Spleen (tissue), 7 donors: ENCODE data around the gene NEDD9.
A peak's percentile ranks its signal among the peaks of the same experiment; 100 is the strongest.

Source experiments
- POLR2A ChIP-seq, 3 donors: fragments of 450-650 bp; IDR thresholded peaks; one replicate each; pipeline ENCODE4 v1.5.1; 2017; ENCODE audit warnings: antibody characterized with exemption in 3 of 3, mild to moderate bottlenecking in 1 of 3
- POLR2AphosphoS5 ChIP-seq, 3 donors: sonication (generic); formaldehyde crosslinking; IDR thresholded peaks; one replicate each; pipeline ENCODE4 v1.5.1; 2017; ENCODE audit warnings: antibody characterized with exemption in 3 of 3
- TF ChIP-seq, protein P1 (sequence below), 11 experiments: fragments of 200-600 bp in 7 of 11; fragments of 450-650 bp in 4 of 11; sonication (generic) in 4 of 11; IDR thresholded peaks in 8 of 11; conservative IDR thresholded peaks in 3 of 11; 1 replicate in 7 of 11; 2 replicates in 4 of 11; pipeline versions ENCODE4 v1.4.0 to v1.8.0; 2016 to 2021; ENCODE audit warnings: antibody characterized with exemption in 11 of 11, inconsistent platforms in 4 of 11, mild to moderate bottlenecking in 1 of 11
- donor health status: DM: no; HTN: no; CAD: no; lungs with moderate emphysema.
- donor health status: DM: no; HTN: no; CAD: no.
- donor health status: DM: no; HTN: no; CAD: no.

DNA sequence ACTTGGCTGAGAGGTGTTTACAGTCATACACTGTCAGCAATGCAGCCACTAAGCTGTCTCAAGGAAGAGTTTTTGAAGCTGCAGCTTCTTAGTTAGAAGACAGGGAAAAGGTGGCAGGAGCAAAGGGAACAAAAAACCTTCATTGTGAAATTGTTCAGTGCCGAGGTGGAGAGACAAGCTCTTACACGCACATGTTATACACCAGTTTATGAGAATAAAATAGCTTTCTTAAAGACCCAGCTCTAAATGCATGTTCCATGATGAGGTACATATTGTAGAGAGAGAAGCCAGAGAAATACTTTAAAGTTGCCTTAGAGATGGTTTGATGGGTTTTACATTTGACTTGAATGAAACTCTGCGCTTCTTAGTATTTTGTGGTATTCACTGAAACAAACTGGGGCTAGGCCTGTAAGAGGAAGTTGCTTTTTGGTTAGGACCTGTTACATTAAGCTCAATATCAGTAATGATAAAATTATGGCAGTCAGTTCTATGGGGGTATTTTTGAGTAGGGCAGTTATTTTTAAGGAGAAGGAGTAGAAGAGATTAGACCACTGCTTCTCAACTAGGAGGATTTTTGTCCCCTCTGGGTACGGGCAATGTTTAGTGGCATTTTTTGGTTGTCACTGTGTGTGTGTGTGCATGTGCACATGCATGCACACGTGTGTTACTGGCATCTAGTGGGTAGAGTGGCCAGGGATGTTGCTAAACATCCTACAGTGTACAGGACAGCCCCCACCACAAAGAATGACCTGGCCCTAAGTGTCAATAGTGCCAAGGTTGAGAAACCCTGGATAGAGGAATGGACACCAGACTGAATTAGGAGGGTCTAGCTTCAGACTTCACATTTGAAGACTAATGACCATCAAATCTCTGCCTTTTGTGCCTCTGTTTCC is 9.8 kb downstream of the NEDD9 start:
- TF ChIP-seq, protein P1, sequence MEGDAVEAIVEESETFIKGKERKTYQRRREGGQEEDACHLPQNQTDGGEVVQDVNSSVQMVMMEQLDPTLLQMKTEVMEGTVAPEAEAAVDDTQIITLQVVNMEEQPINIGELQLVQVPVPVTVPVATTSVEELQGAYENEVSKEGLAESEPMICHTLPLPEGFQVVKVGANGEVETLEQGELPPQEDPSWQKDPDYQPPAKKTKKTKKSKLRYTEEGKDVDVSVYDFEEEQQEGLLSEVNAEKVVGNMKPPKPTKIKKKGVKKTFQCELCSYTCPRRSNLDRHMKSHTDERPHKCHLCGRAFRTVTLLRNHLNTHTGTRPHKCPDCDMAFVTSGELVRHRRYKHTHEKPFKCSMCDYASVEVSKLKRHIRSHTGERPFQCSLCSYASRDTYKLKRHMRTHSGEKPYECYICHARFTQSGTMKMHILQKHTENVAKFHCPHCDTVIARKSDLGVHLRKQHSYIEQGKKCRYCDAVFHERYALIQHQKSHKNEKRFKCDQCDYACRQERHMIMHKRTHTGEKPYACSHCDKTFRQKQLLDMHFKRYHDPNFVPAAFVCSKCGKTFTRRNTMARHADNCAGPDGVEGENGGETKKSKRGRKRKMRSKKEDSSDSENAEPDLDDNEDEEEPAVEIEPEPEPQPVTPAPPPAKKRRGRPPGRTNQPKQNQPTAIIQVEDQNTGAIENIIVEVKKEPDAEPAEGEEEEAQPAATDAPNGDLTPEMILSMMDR (IDR thresholded peaks at IDR 0.05 in 8 of 11, conservative IDR thresholded peaks at IDR 0.05 in 3 of 11) = no peak
- TF ChIP-seq POLR2A (IDR thresholded peaks at IDR 0.05) (no peak), POLR2AphosphoS5 (IDR thresholded peaks at IDR 0.05) (peak in 1 of 3 donors; percentile 26)
